Upper lobe of left lung (tissue), 4 donors: ENCODE measurements around the gene MAP1B.

ENCODE experiments used
- CTCF ChIP-seq, 6 experiments: fragments of 450-650 bp in 4 of 6; fragments of 200-600 bp in 2 of 6; sonication (generic) in 2 of 6; IDR thresholded peaks; one replicate each; pipeline ENCODE4 v1.5.1; 2016 to 2019; ENCODE audit warnings: antibody characterized with exemption in 6 of 6
- EP300 ChIP-seq, 4 donors: sonication (generic); formaldehyde crosslinking; IDR thresholded peaks; one replicate each; pipeline ENCODE4 v1.5.1; 2017; ENCODE audit warnings: antibody characterized with exemption in 4 of 4, control low read depth in 2 of 4
- POLR2AphosphoS5 ChIP-seq, 2 donors: sonication (generic); formaldehyde crosslinking; IDR thresholded peaks; one replicate each; pipeline ENCODE4 v1.5.1; 2017; ENCODE audit warnings: antibody characterized with exemption in 2 of 2

- TF ChIP-seq CTCF (IDR thresholded peaks at IDR 0.05) (no peak), POLR2AphosphoS5 (IDR thresholded peaks at IDR 0.05) (no peak), EP300 (IDR thresholded peaks at IDR 0.05) (no peak)
Measured at GRCh38 chr5:72252574-72253155, 145.4 kb downstream of the MAP1B start.
